Sigmoid colon (tissue), 7 donors: ENCODE results near the gene CACNA1C. TPM values are rescaled to one million over a fixed set of nuclear protein-coding genes. Genes with fewer than 3 reads are reported as not detected.

Experiments used
- DNase-seq: peaks from one replicate; pipeline ENCODE4 v3.0.0-alpha.2; 2019
- H3K27ac ChIP-seq, 4 donors: fragments of 200-600 bp; sonication (generic); one replicate each; pipeline ENCODE4 v1.5.1; 2016 to 2019; ENCODE audit warnings: mild to moderate bottlenecking in 1 of 4
- H3K27me3 ChIP-seq, 3 donors: fragments of 200-600 bp; sonication (generic); one replicate each; pipeline ENCODE4 v1.5.1; 2019; ENCODE audit warnings: mild to moderate bottlenecking in 1 of 3
- H3K36me3 ChIP-seq, 4 donors: fragments of 200-600 bp; sonication (generic); one replicate each; pipeline ENCODE4 v1.5.1; 2016 to 2019
- H3K4me1 ChIP-seq, 4 donors: fragments of 200-600 bp; sonication (generic); one replicate each; pipeline ENCODE4 v1.5.1; 2017 to 2019
- H3K4me3 ChIP-seq, 4 donors: fragments of 200-600 bp; sonication (generic); one replicate each; pipeline ENCODE4 v1.5.1; 2017 to 2019; ENCODE audit warnings: mild to moderate bottlenecking in 2 of 4, moderate library complexity in 1 of 4
- H3K9me3 ChIP-seq, 4 donors: fragments of 200-600 bp in 3 of 4; sonication (generic) in 3 of 4; one replicate each; pipeline versions ENCODE4 v1.5.1 to v1.6.1; 2013 to 2019
- CTCF ChIP-seq, 4 experiments: fragments of 450-650 bp in 3 of 4; fragments of 200-600 bp in 1 of 4; IDR thresholded peaks; one replicate each; pipeline ENCODE4 v1.5.1; 2016 to 2019; ENCODE audit warnings: antibody characterized with exemption in 4 of 4, mild to moderate bottlenecking in 3 of 4, moderate library complexity in 2 of 4
- EP300 ChIP-seq, 4 donors: sonication (generic); formaldehyde crosslinking; IDR thresholded peaks; one replicate each; pipeline ENCODE4 v1.6.1; 2017; ENCODE audit warnings: antibody characterized with exemption in 4 of 4
- POLR2A ChIP-seq, 2 donors: fragments of 450-650 bp; IDR thresholded peaks; one replicate each; pipeline ENCODE4 v1.6.1; 2016; ENCODE audit warnings: antibody characterized with exemption in 2 of 2, mild to moderate bottlenecking in 2 of 2, moderate library complexity in 2 of 2
- POLR2AphosphoS5 ChIP-seq, 4 donors: sonication (generic); formaldehyde crosslinking; IDR thresholded peaks; one replicate each; pipeline ENCODE4 v1.6.1; 2017; ENCODE audit warnings: antibody characterized with exemption in 4 of 4
- WGBS, 2 donors: extraction: QIAGEN DNeasy Blood & Tissue Kit; methylation state at CpG; one replicate each; pipeline ENCODE4 v1.1.7; 2013; 5-methylcytosine and 5-hydroxymethylcytosine counted together
- intact Hi-C: fragments of 100-400 bp; cut with DNase I; formaldehyde crosslinking; loops from one replicate; pipeline ENCODE4 v1.15.1; 2023
- polyA plus RNA-seq, 3 donors: library from polyadenylated mRNA; stranded (reverse); fragments of 200-250 nt; gene quantifications; one replicate each; pipeline ENCODE4 v1.2.3, GENCODE V29; 2013
- total RNA-seq, 4 donors: library from RNA; depleted of rRNA; stranded (reverse); fragments of >200 nt; gene quantifications; one replicate each; pipeline ENCODE4 v1.1.0, GENCODE V29; 2016
- donor health status: healthy with polysubstance abuse.
- donor health status: Bipolar disorder and iron deficiency.
- donor health status: healthy.

CACNA1C gene
- total and polyA plus RNA-seq, 7 donors: 0.46 to 213 (median 62.0) TPM

- Histone ChIP-seq H3K4me1 (peaks cover 0 to 63% (median 54%) of the 10 kb centered on the region in 4 donors), H3K27me3 (no peaks in the 10 kb centered on the region), H3K36me3 (peaks cover 0 to 3% (median 0%) of the 10 kb centered on the region in 4 donors), H3K9me3 (peaks cover 0 to 5% (median 4%) of the 10 kb centered on the region in 4 donors), H3K4me3 (no peak overlapping the region), H3K27ac (peak overlapping the region; percentile 83 to 98 (median 84))
- DNase-seq: no peak
- TF ChIP-seq POLR2AphosphoS5 (IDR thresholded peaks at IDR 0.05) (peak; percentile 17 to 76 (median 68)), EP300 (IDR thresholded peaks at IDR 0.05) (peak in 1 of 4 donors; percentile 63), POLR2A (IDR thresholded peaks at IDR 0.05) (no peak)
- 78 to 86% methylated on average over 4 of the region's 4 CpGs for WGBS, 2 donors
- intact Hi-C loops: loop anchor here (1.0 kb wide), 1 partner anchor 21 kb away; no protein-coding TSS in a partner anchor
These were observed 22.0 kb downstream of the CACNA1C start for GRCh38 chr12:2074792-2075191.

- intact Hi-C loops: loop anchor here (1.0 kb wide), 1 partner anchor 20 kb away; no protein-coding TSS in a partner anchor
- TF ChIP-seq POLR2AphosphoS5 (IDR thresholded peaks at IDR 0.05) (peak; percentile 38 to 77 (median 70)), POLR2A (IDR thresholded peaks at IDR 0.05) (no peak), EP300 (IDR thresholded peaks at IDR 0.05) (peak in 3 of 4 donors; percentile 42 to 95 (median 66))
- peaks cover 0 to 63% (median 54%) of the 10 kb centered on the region in 4 donors for H3K4me1 ChIP-seq
- peak; percentile 87 for DNase-seq
- H3K4me3 ChIP-seq: peak overlapping the region in 1 of 4 donors; percentile 14
- peak overlapping the region; percentile 83 to 98 (median 84) for H3K27ac ChIP-seq
- H3K27me3 ChIP-seq: no peaks in the 10 kb centered on the region
- H3K36me3 ChIP-seq: no peaks in the 10 kb centered on the region
- WGBS, 2 donors: 76 to 82% methylated on average over 9 of the region's 9 CpGs
- peaks cover 0 to under 1% (median 0%) of the 10 kb centered on the region in 4 donors for H3K9me3 ChIP-seq
These were observed 22.9 kb downstream of the CACNA1C start for GRCh38 chr12:2075508-2076195.

DNA sequence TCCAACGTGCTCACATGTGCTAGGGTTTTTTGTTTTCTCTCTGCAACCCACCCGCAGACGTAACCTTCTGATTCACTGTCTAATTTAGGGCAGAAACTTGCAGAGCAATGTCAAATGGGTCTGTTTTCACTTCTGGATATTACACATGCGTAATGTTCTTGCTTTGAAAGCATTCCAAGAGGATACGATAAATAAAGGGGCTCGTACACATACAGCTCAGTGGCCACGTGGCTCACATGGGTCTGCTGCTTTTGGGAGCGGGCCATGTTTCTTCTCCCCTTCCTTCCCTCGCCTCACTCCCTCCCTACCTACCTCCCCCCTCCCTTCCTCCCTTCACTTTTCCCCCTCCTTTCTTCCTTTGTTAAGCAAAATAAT, 23.4 kb downstream of the CACNA1C start:
- no peaks in the 10 kb centered on the region for H3K27me3 ChIP-seq
- DNase-seq: peak; percentile 83
- H3K36me3 ChIP-seq: no peaks in the 10 kb centered on the region
- H3K4me3 ChIP-seq: peak overlapping the region in 1 of 4 donors; percentile 14
- intact Hi-C loops: no loop called here
- H3K4me1 ChIP-seq: peaks cover 0 to 63% (median 57%) of the 10 kb centered on the region in 4 donors
- TF ChIP-seq EP300 (IDR thresholded peaks at IDR 0.05): peak in 2 of 4 donors; percentile 85 to 87
- TF ChIP-seq CTCF (IDR thresholded peaks at IDR 0.05): no peak
- peak; percentile 26 to 88 (median 73) for TF ChIP-seq POLR2AphosphoS5 (IDR thresholded peaks at IDR 0.05)
- no peak for TF ChIP-seq POLR2A (IDR thresholded peaks at IDR 0.05)
- 74 to 79% methylated on average over 9 of the region's 9 CpGs for WGBS, 2 donors
- H3K9me3 ChIP-seq: no peaks in the 10 kb centered on the region
- peak overlapping the region; percentile 83 to 98 (median 84) for H3K27ac ChIP-seq

GRCh38 chr12:2076728-2077127, 23.9 kb downstream of the CACNA1C start:
- no peaks in the 10 kb centered on the region for H3K9me3 ChIP-seq
- no peaks in the 10 kb centered on the region for H3K36me3 ChIP-seq
- peak in 1 of 4 donors; percentile 73 for TF ChIP-seq EP300 (IDR thresholded peaks at IDR 0.05)
- no peak for TF ChIP-seq CTCF (IDR thresholded peaks at IDR 0.05)
- TF ChIP-seq POLR2AphosphoS5 (IDR thresholded peaks at IDR 0.05): peak in 3 of 4 donors; percentile 26 to 73 (median 32)
- TF ChIP-seq POLR2A (IDR thresholded peaks at IDR 0.05): no peak
- H3K4me3 ChIP-seq: peak overlapping the region in 1 of 4 donors; percentile 14
- no peaks in the 10 kb centered on the region for H3K27me3 ChIP-seq
- H3K4me1 ChIP-seq: peaks cover 0 to 68% (median 60%) of the 10 kb centered on the region in 4 donors
- 88% methylated on average over 10 of the region's 10 CpGs for WGBS, 2 donors
- peak; percentile 72 for DNase-seq
- intact Hi-C loops: no loop called here
- peak overlapping the region; percentile 83 to 98 (median 84) for H3K27ac ChIP-seq

- no peak for DNase-seq
- Histone ChIP-seq H3K27ac (peak overlapping the region in 2 of 4 donors; percentile 90 to 91), H3K4me1 (peaks cover 0 to 70% (median 66%) of the 10 kb centered on the region in 4 donors), H3K4me3 (no peak overlapping the region), H3K27me3 (no peaks in the 10 kb centered on the region), H3K9me3 (no peaks in the 10 kb centered on the region), H3K36me3 (no peaks in the 10 kb centered on the region)
- intact Hi-C loops: no loop called here
- TF ChIP-seq POLR2AphosphoS5 (IDR thresholded peaks at IDR 0.05): no peak
- no peak for TF ChIP-seq EP300 (IDR thresholded peaks at IDR 0.05)
These were observed 27.8 kb downstream of the CACNA1C start for GRCh38 chr12:2080604-2081003.

GRCh38 chr12:2082321-2082720, 29.5 kb downstream of the CACNA1C start:
- DNase-seq: no peak
- intact Hi-C loops: no loop called here
- Histone ChIP-seq H3K36me3 (no peaks in the 10 kb centered on the region), H3K27ac (peak overlapping the region; percentile 50 to 91 (median 73)), H3K4me3 (no peak overlapping the region), H3K4me1 (peaks cover 0 to 70% (median 67%) of the 10 kb centered on the region in 4 donors), H3K27me3 (no peaks in the 10 kb centered on the region), H3K9me3 (no peaks in the 10 kb centered on the region)
- 94 to 97% methylated on average over 6 of the region's 6 CpGs for WGBS, 2 donors
- TF ChIP-seq POLR2AphosphoS5 (IDR thresholded peaks at IDR 0.05) (no peak), CTCF (IDR thresholded peaks at IDR 0.05) (no peak), POLR2A (IDR thresholded peaks at IDR 0.05) (no peak), EP300 (IDR thresholded peaks at IDR 0.05) (no peak)
